Esophagus muscularis mucosa (tissue), 4 donors: ENCODE results near the gene UBD.

ENCODE experiments used
- EP300 ChIP-seq: sonication (generic); formaldehyde crosslinking; IDR thresholded peaks from one replicate; pipeline ENCODE4 v1.6.1; 2017; ENCODE audit warnings: antibody characterized with exemption
- POLR2A ChIP-seq: fragments of 450-650 bp; IDR thresholded peaks from one replicate; pipeline ENCODE4 v1.6.1; 2017; ENCODE audit warnings: antibody characterized with exemption, moderate library complexity, mild to moderate bottlenecking, low read depth
- POLR2AphosphoS5 ChIP-seq, 2 donors: sonication (generic); formaldehyde crosslinking; IDR thresholded peaks; one replicate each; pipeline ENCODE4 v1.6.1; 2017; ENCODE audit warnings: antibody characterized with exemption in 2 of 2
- TF ChIP-seq, protein P1 (sequence below), 3 experiments: fragments of 200-600 bp in 2 of 3; fragments of 450-650 bp in 1 of 3; sonication (generic) in 2 of 3; IDR thresholded peaks; one replicate each; pipeline ENCODE4 v1.5.1; 2017 to 2019; ENCODE audit warnings: antibody characterized with exemption in 3 of 3, mild to moderate bottlenecking in 2 of 3, moderate library complexity in 1 of 3

DNA sequence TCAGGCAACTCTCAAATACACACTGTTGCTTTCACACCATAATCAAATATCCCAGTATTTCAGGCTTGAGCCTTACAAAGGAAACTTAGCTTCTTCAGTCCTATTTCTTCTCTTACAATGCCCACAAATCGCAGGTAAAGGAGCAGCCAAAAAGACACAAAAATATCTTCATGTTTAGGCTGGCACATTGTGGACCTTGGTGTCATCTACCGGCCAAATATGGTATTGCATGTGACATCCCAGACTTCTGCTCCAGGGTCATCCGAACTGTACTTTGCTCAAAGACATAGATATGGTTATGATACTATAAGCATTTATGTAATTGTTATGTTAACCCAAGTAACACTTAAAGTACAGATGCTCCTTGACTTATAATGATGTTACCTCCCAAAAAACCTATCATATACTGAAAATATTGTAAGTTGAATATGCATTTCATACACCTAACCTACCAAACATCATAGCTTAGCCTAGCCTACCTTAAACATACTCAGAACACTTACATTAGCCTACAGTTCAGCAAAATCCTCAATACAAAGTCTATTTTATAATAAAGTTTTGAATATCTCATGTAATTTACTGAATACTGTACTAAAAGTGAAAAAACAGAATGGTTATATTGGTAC is 30.0 kb upstream of the UBD start:
- TF ChIP-seq, protein P1, sequence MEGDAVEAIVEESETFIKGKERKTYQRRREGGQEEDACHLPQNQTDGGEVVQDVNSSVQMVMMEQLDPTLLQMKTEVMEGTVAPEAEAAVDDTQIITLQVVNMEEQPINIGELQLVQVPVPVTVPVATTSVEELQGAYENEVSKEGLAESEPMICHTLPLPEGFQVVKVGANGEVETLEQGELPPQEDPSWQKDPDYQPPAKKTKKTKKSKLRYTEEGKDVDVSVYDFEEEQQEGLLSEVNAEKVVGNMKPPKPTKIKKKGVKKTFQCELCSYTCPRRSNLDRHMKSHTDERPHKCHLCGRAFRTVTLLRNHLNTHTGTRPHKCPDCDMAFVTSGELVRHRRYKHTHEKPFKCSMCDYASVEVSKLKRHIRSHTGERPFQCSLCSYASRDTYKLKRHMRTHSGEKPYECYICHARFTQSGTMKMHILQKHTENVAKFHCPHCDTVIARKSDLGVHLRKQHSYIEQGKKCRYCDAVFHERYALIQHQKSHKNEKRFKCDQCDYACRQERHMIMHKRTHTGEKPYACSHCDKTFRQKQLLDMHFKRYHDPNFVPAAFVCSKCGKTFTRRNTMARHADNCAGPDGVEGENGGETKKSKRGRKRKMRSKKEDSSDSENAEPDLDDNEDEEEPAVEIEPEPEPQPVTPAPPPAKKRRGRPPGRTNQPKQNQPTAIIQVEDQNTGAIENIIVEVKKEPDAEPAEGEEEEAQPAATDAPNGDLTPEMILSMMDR (IDR thresholded peaks at IDR 0.05), result peak; percentile 82 to 93 (median 86)
- TF ChIP-seq POLR2A (no peak), EP300 (no peak), POLR2AphosphoS5 (IDR thresholded peaks at IDR 0.05) (no peak)
